CD4-positive, alpha-beta memory T cell (primary cell): ENCODE data around the gene SCNN1G. TPM values are rescaled to one million over a fixed set of nuclear protein-coding genes. Genes with fewer than 3 reads are reported as not detected.

ENCODE experiments used
- CTCF ChIA-PET: fragments of 350-600 bp; sonication (Branson Sonifier 250); formaldehyde crosslinking; loops from one replicate; lab custom pipeline; 2021; ENCODE audit warnings: inconsistent platforms; ENCODE audit not compliant: partially characterized antibody; lab: Charles Lee
- POLR2A ChIA-PET: fragments of 350-600 bp; sonication (Branson Sonifier 250); formaldehyde crosslinking; loops from one replicate; lab custom pipeline; 2021; ENCODE audit not compliant: partially characterized antibody; lab: Charles Lee
- DNase-seq, 5 donors: peaks; one replicate each; pipeline versions ENCODE4 v3.0.0 to v3.0.0-alpha.2; 2020 to 2022; ENCODE audit warnings: mixed read lengths in 1 of 5
- H3K27ac ChIP-seq: one replicate; pipeline ENCODE4 v1.7.0; 2013; ENCODE audit warnings: low read depth, low read length
- H3K27me3 ChIP-seq: 2 replicates; pipeline ENCODE4 v1.7.0; 2013; ENCODE audit warnings: mild to moderate bottlenecking, low read length, moderate library complexity; ENCODE audit not compliant: insufficient read depth
- H3K36me3 ChIP-seq: 2 replicates; pipeline ENCODE4 v1.7.0; 2013; ENCODE audit warnings: mild to moderate bottlenecking, low read length, moderate library complexity; ENCODE audit not compliant: insufficient read depth
- H3K4me1 ChIP-seq: 2 replicates; pipeline ENCODE4 v1.7.0; 2013; ENCODE audit warnings: mild to moderate bottlenecking, low read length, moderate library complexity; ENCODE audit not compliant: insufficient read depth
- H3K4me3 ChIP-seq, 2 donors: one replicate each; pipeline ENCODE4 v1.7.0; 2013; ENCODE audit warnings: low read length in 2 of 2, mild to moderate bottlenecking in 1 of 2
- H3K9me3 ChIP-seq, 2 donors: one replicate each; pipeline ENCODE4 v1.7.0; 2013; ENCODE audit warnings: low read length in 2 of 2, control low read depth in 1 of 2; ENCODE audit not compliant: control insufficient read depth in 1 of 2
- H3K27ac Mint-ChIP-seq, 7 donors: one replicate each; pipeline ENCODE4 v1.8.0; 2020 to 2021; ENCODE audit warnings: mixed read lengths in 7 of 7, mild to moderate bottlenecking in 6 of 7, inconsistent platforms in 3 of 7, moderate library complexity in 3 of 7
- H3K27me3 Mint-ChIP-seq, 2 donors: one replicate each; pipeline ENCODE4 v1.8.0; 2020 to 2021; ENCODE audit warnings: mixed read lengths in 2 of 2
- H3K36me3 Mint-ChIP-seq, 2 donors: one replicate each; pipeline ENCODE4 v1.8.0; 2020 to 2021; ENCODE audit warnings: mixed read lengths in 2 of 2, inconsistent platforms in 1 of 2, mild to moderate bottlenecking in 1 of 2
- H3K4me1 Mint-ChIP-seq, 4 donors: one replicate each; pipeline ENCODE4 v1.8.0; 2020 to 2021; ENCODE audit warnings: mixed read lengths in 4 of 4, mild to moderate bottlenecking in 1 of 4
- H3K4me3 Mint-ChIP-seq, 8 donors: one replicate each; pipeline ENCODE4 v1.8.0; 2020 to 2021; ENCODE audit warnings: mixed read lengths in 8 of 8, mild to moderate bottlenecking in 7 of 8, moderate library complexity in 6 of 8, inconsistent platforms in 3 of 8
- H3K9me3 Mint-ChIP-seq, 8 donors: one replicate each; pipeline ENCODE4 v1.8.0; 2020 to 2021; ENCODE audit warnings: mixed read lengths in 8 of 8, mild to moderate bottlenecking in 5 of 8, inconsistent platforms in 3 of 8, moderate library complexity in 1 of 8
- intact Hi-C: fragments of 100-400 bp; cut with micrococcal nuclease; formaldehyde crosslinking; loops from one replicate; pipeline ENCODE4 v1.15.1; 2023
- polyA plus RNA-seq, 2 donors: library from polyadenylated mRNA; unstranded; fragments of 300-500 nt; fragmentation: Illumina TruSeq; gene quantifications; one replicate each; pipeline ENCODE4 v1.2.3, GENCODE V29; 2021
- total RNA-seq, 2 experiments: library from RNA; stranded (reverse); gene quantifications; one replicate each; pipeline ENCODE4 v1.2.3, GENCODE V29; 2021

Gene SCNN1G
- total and polyA plus RNA-seq, 4 experiments from 2014 or later, result not detected

DNA sequence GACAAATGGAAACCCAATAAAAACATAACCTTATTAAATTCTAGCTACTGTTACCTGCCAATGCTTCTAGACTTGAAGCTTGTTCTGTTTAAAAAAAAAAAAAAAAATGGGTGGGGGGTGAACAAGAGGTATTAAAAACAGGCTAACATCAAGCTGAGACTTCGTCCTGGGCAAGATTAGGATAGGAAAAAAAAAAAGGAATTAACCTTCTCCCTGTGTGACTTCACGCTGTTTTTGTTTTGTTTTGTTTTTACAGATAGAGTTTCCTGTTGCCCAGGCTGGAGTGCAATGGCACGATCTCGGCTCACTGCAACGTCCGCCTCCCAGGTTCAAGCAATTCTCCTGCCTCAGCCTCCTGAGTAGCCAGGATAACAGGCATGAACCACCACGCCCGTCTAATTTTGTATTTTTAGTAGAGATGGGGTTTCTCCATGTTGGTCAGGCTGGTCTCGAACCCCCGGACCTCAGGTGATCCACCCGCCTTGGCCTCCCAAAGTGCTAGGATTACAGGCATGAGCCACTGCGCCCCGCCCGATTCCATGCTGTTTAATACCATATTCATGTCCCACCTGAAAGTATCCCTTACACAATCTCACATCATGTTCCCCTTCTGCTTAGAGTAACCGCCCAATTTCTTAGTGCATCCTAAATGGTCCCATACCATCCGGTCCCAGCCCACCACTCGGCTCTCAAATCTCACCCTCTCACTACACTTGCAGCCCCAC lies 35.5 kb upstream of the SCNN1G start:
- Mint-ChIP-seq H3K4me3 (peak overlapping the region in 6 of 8 donors; percentile 38 to 98 (median 68)), H3K27ac (no peak overlapping the region), H3K9me3 (no peaks in the 10 kb centered on the region), H3K4me1 (peaks cover 10 to 26% (median 16%) of the 10 kb centered on the region in 4 donors), H3K36me3 (peaks cover 0 to 8% of the 10 kb centered on the region in 2 donors), H3K27me3 (no peaks in the 10 kb centered on the region)
- no peaks in the 10 kb centered on the region for H3K9me3 ChIP-seq
- no peaks in the 10 kb centered on the region for H3K36me3 ChIP-seq
- CTCF ChIA-PET, result no interaction called here
- no peak overlapping the region for H3K4me3 ChIP-seq
- H3K27ac ChIP-seq, result no peak overlapping the region
- peaks cover 16% of the 10 kb centered on the region for H3K4me1 ChIP-seq
- intact Hi-C loops, result no loop called here
- DNase-seq, result no peak
- no peaks in the 10 kb centered on the region for H3K27me3 ChIP-seq
- POLR2A ChIA-PET, result no interaction called here

DNA sequence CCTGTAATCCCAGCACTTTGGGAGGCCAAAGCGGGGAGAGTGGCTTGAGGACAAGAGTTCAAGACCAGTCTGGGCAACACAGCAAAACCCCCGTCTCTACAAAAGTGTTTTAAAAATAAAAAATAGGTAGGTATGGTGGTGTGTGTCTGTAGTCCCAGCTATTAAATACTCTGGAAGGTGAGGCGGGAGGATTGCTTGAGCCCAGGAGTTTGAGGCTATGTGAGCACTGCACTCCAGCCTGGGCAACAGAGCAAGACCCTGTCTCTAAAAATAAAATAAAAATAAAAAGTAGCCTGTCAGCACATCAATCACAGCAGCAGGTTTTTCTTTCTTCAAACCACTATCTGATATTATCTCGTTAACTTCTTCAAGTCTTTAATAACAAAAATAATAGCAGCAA lies 34.9 kb upstream of the SCNN1G start:
- Histone ChIP-seq H3K27me3 (no peaks in the 10 kb centered on the region), H3K9me3 (no peaks in the 10 kb centered on the region), H3K4me3 (no peak overlapping the region), H3K4me1 (peaks cover 16% of the 10 kb centered on the region), H3K27ac (no peak overlapping the region), H3K36me3 (no peaks in the 10 kb centered on the region)
- ChIA-PET POLR2A (no interaction called here), CTCF (no interaction called here)
- Mint-ChIP-seq H3K27me3 (no peaks in the 10 kb centered on the region), H3K4me3 (peak overlapping the region; percentile 89 to 98 (median 94)), H3K4me1 (peaks cover 10 to 26% (median 16%) of the 10 kb centered on the region in 4 donors), H3K27ac (peak overlapping the region in 2 of 7 donors; percentile 57 to 93), H3K36me3 (peaks cover 0 to 8% of the 10 kb centered on the region in 2 donors), H3K9me3 (no peaks in the 10 kb centered on the region)
- intact Hi-C loops, result loop anchor here (2.0 kb wide), 1 partner anchor 409 kb away; the partner anchor contains the start of genes EARS2 and UBFD1
- DNase-seq, result no peak

DNA sequence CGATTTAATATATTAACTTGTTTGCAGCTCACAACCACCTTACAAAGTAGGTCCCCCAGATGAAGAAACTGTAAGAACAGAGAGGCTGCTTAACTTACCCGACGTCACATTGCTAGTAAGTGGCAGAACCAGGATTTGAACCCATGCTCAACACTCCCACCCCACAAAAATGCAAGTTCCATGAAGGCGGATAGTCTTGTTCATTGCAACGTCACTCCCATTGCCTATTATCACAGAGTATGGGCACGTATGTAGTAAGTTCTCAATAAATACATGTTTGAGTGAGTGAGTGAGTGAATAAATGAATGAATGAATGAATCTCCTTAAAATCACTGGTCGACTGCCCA lies 34.4 kb upstream of the SCNN1G start:
- no peaks in the 10 kb centered on the region for H3K36me3 ChIP-seq
- H3K36me3 Mint-ChIP-seq, result peaks cover 0 to 8% of the 10 kb centered on the region in 2 donors
- H3K4me1 Mint-ChIP-seq, result peaks cover 10 to 26% (median 16%) of the 10 kb centered on the region in 4 donors
- ChIA-PET POLR2A (no interaction called here), CTCF (no interaction called here)
- H3K27ac ChIP-seq, result no peak overlapping the region
- no peaks in the 10 kb centered on the region for H3K27me3 Mint-ChIP-seq
- DNase-seq, result no peak
- H3K27me3 ChIP-seq, result no peaks in the 10 kb centered on the region
- intact Hi-C loops, result loop anchor here (2.0 kb wide), 1 partner anchor 409 kb away; the partner anchor contains the start of genes EARS2 and UBFD1
- no peaks in the 10 kb centered on the region for H3K9me3 Mint-ChIP-seq
- peaks cover 16% of the 10 kb centered on the region for H3K4me1 ChIP-seq
- H3K9me3 ChIP-seq, result no peaks in the 10 kb centered on the region
- H3K27ac Mint-ChIP-seq, result peak overlapping the region; percentile 57 to 93 (median 89)
- peak overlapping the region; percentile 89 to 98 (median 94) for H3K4me3 Mint-ChIP-seq
- H3K4me3 ChIP-seq, result peak overlapping the region; percentile 36 to 62

DNA sequence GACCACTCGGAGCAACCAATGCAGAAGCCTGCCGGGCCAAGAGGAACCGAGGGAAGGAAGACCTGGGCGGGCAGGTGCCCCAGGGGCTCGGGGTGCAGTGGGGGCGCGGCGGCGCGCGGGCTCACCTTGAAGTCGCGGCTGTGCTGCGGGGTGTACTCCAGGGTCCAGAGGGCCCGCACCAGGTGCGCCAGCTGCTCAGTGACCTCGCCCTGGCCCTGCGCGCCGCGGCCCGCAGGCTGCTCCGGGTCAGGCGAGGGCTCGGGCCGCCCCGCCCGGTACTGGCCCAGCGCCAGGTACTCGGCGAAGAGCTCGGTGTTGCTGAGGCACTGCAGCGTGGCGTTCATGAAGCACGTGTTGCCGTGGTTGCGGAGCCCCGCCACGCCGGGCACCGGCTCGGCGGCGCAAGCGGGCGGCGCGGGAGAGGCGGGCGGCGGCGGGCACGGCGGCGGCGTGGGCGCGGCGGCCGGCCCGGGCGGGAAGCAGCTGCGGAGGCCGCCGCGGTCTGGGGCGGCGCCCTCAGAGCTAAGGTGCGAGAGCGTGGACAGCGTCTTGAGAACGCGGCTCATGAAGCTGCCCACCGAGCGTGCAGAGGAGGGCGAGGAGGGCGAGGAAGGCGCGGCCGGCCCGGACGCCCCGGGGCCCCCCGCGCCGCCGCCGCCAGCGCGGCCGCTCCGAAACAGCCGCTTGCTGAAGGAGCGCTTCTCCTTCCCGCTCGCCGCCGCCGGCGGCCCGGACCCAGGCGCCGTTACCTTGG lies 33.9 kb upstream of the SCNN1G start:
- Histone ChIP-seq H3K27ac (no peak overlapping the region), H3K36me3 (no peaks in the 10 kb centered on the region), H3K27me3 (no peaks in the 10 kb centered on the region), H3K4me3 (peak overlapping the region; percentile 36 to 62), H3K9me3 (no peaks in the 10 kb centered on the region), H3K4me1 (peaks cover 16% of the 10 kb centered on the region)
- ChIA-PET CTCF (no interaction called here), POLR2A (no interaction called here)
- H3K27me3 Mint-ChIP-seq, result no peaks in the 10 kb centered on the region
- peaks cover 0 to 8% of the 10 kb centered on the region in 2 donors for H3K36me3 Mint-ChIP-seq
- peak overlapping the region; percentile 57 to 93 (median 89) for H3K27ac Mint-ChIP-seq
- peaks cover 10 to 26% (median 16%) of the 10 kb centered on the region in 4 donors for H3K4me1 Mint-ChIP-seq
- H3K9me3 Mint-ChIP-seq, result no peaks in the 10 kb centered on the region
- DNase-seq, result peak; percentile 57 to 66 (median 62)
- intact Hi-C loops, result loop anchor here (2.0 kb wide), 1 partner anchor 408 kb away; the partner anchor contains the start of genes EARS2 and UBFD1
- peak overlapping the region; percentile 89 to 98 (median 94) for H3K4me3 Mint-ChIP-seq

DNA sequence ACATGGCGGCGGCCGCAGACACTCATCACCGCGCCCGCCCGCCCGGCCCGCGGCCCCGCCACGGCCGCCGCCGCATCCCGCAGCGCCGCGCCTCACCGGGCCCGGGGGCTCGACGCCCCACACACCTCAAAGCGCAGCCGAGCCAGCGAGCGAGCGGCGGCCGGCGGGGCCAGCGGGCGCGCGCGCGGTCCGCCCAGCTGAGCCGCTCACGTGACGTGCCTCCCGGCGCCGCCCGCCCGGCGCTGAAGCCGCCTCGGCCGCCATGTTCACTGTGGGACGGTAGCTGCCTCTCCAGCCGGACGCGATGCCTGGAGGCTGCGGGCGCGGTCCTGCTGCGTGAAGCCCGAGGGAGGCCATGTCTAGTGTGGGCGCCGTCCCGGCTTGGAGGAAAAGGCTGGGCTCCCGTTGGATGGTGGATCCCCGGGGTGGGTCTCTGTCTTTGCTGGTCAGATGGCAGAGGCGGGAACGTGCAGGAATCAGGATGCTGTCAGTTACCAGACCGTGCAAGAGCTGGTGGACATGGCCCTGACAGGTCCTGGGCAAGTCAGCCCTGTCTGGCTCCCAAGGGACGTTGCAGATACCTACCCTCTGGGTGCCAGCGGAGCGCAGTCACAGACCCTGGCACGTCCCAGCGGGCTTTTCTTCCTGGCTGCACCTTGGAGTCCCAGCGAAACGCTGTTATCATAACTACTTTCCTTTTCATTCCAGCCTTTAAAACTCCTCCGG lies 33.1 kb upstream of the SCNN1G start, which contains the start of gene USP31:
USP31 (minus strand) TSS at position 186 of the 726 bp plus-strand sequence; CDS start at position 4, 182 bp downstream.
- Mint-ChIP-seq H3K27me3 (no peaks in the 10 kb centered on the region), H3K4me3 (peak within 1 kb of the TSS; percentile 92 to 98 (median 96)), H3K4me1 (peaks cover 8 to 26% (median 15%) of the 10 kb centered on the region in 4 donors), H3K9me3 (no peaks in the 10 kb centered on the region), H3K27ac (peak within 1 kb of the TSS; percentile 83 to 93 (median 89)), H3K36me3 (peaks cover 0 to 8% of the 10 kb centered on the region in 2 donors)
- intact Hi-C loops, result loop anchor here (2.0 kb wide), 1 partner anchor 407 kb away; the partner anchor contains the start of genes EARS2 and UBFD1
- H3K27ac ChIP-seq, result peak within 1 kb of the TSS; percentile 35
- ChIA-PET POLR2A (interaction anchor here (0.7 kb wide), 1 partner anchor 25 kb away, joined by 3 read pairs; no protein-coding TSS in a partner anchor), CTCF (no interaction called here)
- H3K27me3 ChIP-seq, result peaks cover 3% of the 10 kb centered on the region
- peaks cover 16% of the 10 kb centered on the region for H3K4me1 ChIP-seq
- no peaks in the 10 kb centered on the region for H3K36me3 ChIP-seq
- H3K9me3 ChIP-seq, result no peaks in the 10 kb centered on the region
- DNase-seq, result peak; percentile 85 to 88 (median 87)
- peak within 1 kb of the TSS; percentile 62 to 98 for H3K4me3 ChIP-seq

DNA sequence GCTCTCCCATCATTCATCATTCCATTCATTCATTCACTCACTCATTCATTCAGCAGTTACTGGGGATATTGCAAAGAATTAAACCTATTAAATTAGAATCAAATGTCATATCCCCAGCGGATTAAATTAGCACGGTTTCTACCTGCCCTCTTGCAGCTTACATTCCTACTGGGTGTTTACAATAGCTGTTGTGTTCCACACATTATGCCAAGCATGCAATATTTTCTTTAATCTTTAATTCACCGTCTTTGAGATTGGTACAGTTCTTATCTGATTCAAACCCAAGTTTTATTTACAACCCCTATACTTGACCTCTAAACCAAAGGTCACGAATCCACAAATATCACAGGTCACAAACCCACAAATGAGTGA lies 32.6 kb upstream of the SCNN1G start:
- Histone ChIP-seq H3K27me3 (peaks cover 3% of the 10 kb centered on the region), H3K4me1 (peaks cover 16% of the 10 kb centered on the region), H3K9me3 (no peaks in the 10 kb centered on the region), H3K36me3 (no peaks in the 10 kb centered on the region), H3K4me3 (peak overlapping the region; percentile 61 to 98), H3K27ac (no peak overlapping the region)
- Mint-ChIP-seq H3K36me3 (peaks cover 0 to 8% of the 10 kb centered on the region in 2 donors), H3K4me3 (peak overlapping the region; percentile 88 to 95 (median 92)), H3K4me1 (peaks cover 8 to 23% (median 14%) of the 10 kb centered on the region in 4 donors), H3K27ac (peak overlapping the region in 5 of 7 donors; percentile 83 to 91 (median 87)), H3K9me3 (no peaks in the 10 kb centered on the region), H3K27me3 (peaks cover 2% of the 10 kb centered on the region in 2 donors)
- DNase-seq, result no peak
- POLR2A ChIA-PET, result interaction anchor here (0.7 kb wide), 1 partner anchor 24 kb away, joined by 3 read pairs; no protein-coding TSS in a partner anchor
- CTCF ChIA-PET, result no interaction called here
- intact Hi-C loops, result loop anchor here (2.0 kb wide), 1 partner anchor 407 kb away; the partner anchor contains the start of genes EARS2 and UBFD1
